ENCODE results near the gene ERG.

Gene ERG

GRCh38 chr21:38448671-38449385 lies 49.4 kb downstream of the ERG start:
- DNase-seq = no peak
- in situ Hi-C loops (cut with HindIII; ENCODE audit: low pct_ligation_motif_present, low pct_unique_long_range_greater_than_20kb, low sequenced_read_pairs) = no loop called here

DNA sequence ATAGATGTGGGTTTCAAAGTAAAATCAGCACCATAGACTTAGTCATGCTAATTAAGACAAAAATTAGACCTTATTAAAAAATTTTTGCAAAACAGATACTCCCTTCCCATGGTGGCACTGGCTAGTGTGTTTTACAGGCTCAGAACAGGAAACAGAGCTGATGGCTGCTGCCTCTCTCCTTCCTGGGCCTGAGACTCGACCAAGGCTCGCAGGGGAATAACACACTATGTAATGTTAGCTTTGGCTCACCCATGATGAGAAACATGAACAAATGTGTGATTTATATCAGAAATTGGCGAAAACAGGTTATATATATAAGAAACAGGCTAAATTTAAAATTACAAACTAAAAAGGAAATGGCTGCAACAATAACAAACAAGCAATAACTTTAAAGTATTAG lies 50.7 kb downstream of the ERG start:
- in situ Hi-C loops (cut with HindIII; ENCODE audit: low pct_ligation_motif_present, low pct_unique_long_range_greater_than_20kb, low sequenced_read_pairs) = no loop called here
- DNase-seq = no peak

- in situ Hi-C loops (cut with HindIII; ENCODE audit: low pct_ligation_motif_present, low pct_unique_long_range_greater_than_20kb, low sequenced_read_pairs) = no loop called here
- DNase-seq = no peak
Observed at GRCh38 chr21:38444691-38445090, 53.6 kb downstream of the ERG start.

DNA sequence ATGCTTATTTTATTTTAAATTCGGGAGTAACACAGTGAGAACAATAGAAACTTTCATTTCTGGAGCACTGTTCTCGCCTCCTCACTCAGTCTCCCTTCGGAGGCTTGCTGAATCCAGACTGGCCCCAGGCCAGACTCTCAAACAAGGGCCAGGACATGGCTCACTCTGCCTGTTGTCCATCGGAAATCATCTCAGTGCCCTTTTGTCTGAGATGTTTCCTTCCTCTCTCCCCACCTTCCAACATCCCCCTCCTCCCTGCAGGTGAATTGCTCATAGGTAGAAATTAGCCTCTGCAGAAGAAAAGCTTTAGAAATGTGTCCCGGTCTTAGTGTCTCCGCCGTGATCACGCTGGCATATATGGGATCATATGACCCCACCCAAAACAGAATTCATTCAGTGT lies 55.2 kb downstream of the ERG start:
- in situ Hi-C loops (cut with HindIII; ENCODE audit: low pct_ligation_motif_present, low pct_unique_long_range_greater_than_20kb, low sequenced_read_pairs) = no loop called here
- DNase-seq = no peak

- no peak for DNase-seq
- in situ Hi-C loops (cut with HindIII; ENCODE audit: low pct_ligation_motif_present, low pct_unique_long_range_greater_than_20kb, low sequenced_read_pairs) = no loop called here
Observed at GRCh38 chr21:38441153-38441552, 57.1 kb downstream of the ERG start.

DNA sequence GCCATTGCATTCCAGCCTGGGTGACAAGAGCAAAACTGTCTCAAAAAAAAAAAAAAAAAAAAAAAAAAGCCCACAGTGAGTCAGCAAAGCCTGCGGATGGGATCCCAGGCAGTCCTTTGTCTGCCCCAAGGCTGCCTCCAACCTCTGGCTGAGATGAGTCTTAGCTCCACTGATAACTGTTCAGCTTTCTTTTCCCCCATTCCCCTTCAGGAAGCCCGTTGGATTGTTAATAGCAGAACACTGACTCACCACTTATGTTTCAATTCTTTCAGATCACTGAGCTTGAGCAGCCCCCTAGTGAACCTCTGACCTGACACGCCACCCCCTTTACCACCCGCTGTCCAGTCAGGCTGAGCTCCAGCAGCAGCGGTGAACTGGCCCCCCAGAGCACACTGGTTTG lies 57.5 kb downstream of the ERG start:
- in situ Hi-C loops (cut with HindIII; ENCODE audit: low pct_ligation_motif_present, low pct_unique_long_range_greater_than_20kb, low sequenced_read_pairs) = no loop called here
- DNase-seq = peak; percentile 2

GRCh38 chr21:38439957-38440356 lies 58.3 kb downstream of the ERG start:
- in situ Hi-C loops (cut with HindIII; ENCODE audit: low pct_ligation_motif_present, low pct_unique_long_range_greater_than_20kb, low sequenced_read_pairs) = no loop called here
- no peak for DNase-seq

DNA sequence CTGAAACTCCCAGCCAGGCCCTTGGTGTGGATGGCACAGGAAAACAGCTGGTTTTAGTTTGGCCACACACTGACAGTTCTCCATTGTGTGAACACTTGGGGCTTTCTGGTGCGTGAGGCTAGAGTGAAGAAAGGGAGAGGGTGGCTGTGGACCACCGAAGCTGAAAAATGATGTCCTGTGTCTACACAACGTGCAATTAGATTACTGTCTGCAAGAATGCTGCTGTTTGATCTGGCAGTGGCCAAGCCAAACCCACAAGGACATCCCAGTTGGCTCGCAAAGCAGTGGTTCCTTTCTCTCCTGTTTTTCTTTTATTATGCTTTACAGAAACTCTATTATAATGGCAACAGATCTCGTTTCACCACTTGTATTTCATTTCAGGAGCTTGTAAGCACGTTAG lies 58.9 kb downstream of the ERG start:
- no peak for DNase-seq
- in situ Hi-C loops (cut with HindIII; ENCODE audit: low pct_ligation_motif_present, low pct_unique_long_range_greater_than_20kb, low sequenced_read_pairs) = no loop called here

DNA sequence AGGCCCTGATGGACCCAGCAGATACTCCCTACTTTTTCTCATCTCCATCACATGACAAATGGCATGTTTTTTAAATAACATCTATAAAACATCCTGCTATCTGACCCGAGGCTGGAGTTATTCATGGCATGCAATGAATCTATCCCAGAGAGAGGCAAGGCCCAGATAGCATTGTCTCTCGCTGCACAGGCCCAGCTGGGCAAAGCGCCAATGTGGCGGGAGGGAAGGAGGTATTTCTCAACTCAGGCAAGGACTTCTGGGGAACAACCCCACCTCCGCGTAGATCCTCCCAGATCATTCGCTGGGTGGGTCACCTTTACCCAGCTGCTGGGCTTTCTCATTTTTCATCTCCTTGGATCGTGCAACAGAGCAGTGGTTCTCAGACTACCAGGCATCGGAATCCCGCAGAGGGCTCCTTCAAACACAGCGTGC lies 59.8 kb downstream of the ERG start:
- in situ Hi-C loops (cut with HindIII; ENCODE audit: low pct_ligation_motif_present, low pct_unique_long_range_greater_than_20kb, low sequenced_read_pairs) = no loop called here
- no peak for DNase-seq

GRCh38 chr21:38436341-38436740 lies 61.9 kb downstream of the ERG start:
- in situ Hi-C loops (cut with HindIII; ENCODE audit: low pct_ligation_motif_present, low pct_unique_long_range_greater_than_20kb, low sequenced_read_pairs) = no loop called here
- DNase-seq = no peak

GRCh38 chr21:38434913-38435533 lies 63.3 kb downstream of the ERG start:
- no peak for DNase-seq
- in situ Hi-C loops (cut with HindIII; ENCODE audit: low pct_ligation_motif_present, low pct_unique_long_range_greater_than_20kb, low sequenced_read_pairs) = no loop called here

DNA sequence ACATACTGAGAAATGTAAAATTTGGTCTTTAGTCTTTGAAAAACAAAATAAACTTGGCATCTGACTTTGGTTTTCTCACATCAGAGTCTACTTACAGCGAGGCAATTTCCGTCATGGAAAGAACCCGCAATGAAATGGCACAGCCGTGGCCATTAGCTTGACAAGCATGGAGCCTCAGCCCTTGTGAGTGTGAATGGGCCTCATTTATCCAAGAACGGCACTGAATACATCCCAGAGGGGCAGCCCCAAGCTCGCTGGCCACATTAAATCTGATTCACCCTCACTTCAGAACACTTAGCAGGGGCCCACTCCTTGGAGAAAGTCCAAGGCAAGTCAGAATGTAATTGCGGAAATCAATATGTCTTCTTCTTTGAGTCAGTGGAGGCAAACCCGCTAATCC lies 64.8 kb downstream of the ERG start:
- no peak for DNase-seq
- in situ Hi-C loops (cut with HindIII; ENCODE audit: low pct_ligation_motif_present, low pct_unique_long_range_greater_than_20kb, low sequenced_read_pairs) = no loop called here

- in situ Hi-C loops (cut with HindIII; ENCODE audit: low pct_ligation_motif_present, low pct_unique_long_range_greater_than_20kb, low sequenced_read_pairs) = no loop called here
Observed at GRCh38 chr21:38430401-38430984, 67.8 kb downstream of the ERG start.

GRCh38 chr21:38429011-38429410 lies 69.3 kb downstream of the ERG start:
- DNase-seq = no peak
- in situ Hi-C loops (cut with HindIII; ENCODE audit: low pct_ligation_motif_present, low pct_unique_long_range_greater_than_20kb, low sequenced_read_pairs) = no loop called here

More at GRCh38 chr21:38430401-38430984, 67.8 kb downstream of the ERG start:
- DNase-seq = no peak

DNA sequence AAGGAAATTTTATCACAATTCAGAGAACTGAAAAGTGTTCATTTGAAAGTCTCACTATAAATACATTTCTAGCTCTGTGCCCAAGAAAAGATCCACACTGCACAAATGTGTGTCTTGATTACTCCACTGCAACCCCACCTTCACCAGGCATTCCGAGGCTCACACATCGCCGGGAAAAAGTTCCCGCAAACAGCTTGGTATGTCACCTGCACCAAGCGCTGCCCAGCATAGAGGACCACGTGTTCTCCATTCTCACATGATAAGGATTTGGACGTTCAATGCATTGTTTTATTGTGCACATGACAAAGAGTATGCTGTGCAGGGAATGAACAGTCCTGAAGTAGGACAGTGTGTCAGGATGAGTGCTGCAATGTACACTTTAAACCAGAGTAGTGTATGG lies 70.1 kb downstream of the ERG start:
- DNase-seq = no peak
- in situ Hi-C loops (cut with HindIII; ENCODE audit: low pct_ligation_motif_present, low pct_unique_long_range_greater_than_20kb, low sequenced_read_pairs) = no loop called here

- in situ Hi-C loops (cut with HindIII; ENCODE audit: low pct_ligation_motif_present, low pct_unique_long_range_greater_than_20kb, low sequenced_read_pairs) = no loop called here
- DNase-seq = no peak
Observed at GRCh38 chr21:38424305-38425019, 73.8 kb downstream of the ERG start.

DNA sequence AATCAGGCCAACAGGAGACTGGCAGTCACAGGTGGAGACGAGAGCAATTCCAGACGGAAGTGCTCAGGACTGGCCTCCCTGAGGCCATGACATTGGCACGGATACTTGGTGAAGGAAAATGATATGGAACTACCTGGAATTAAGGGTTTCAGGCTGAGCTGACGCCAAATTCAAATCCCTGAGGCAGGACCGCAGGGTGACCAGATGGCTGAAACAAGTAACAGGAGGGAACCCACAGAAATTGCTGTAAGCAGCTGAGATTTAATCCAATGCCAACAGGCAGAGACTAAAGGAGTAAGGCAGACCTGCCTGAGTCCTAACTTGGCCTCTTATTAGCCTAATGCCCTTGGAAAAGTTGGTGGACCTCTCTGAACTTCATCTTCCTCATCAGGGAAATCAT lies 76.2 kb downstream of the ERG start:
- in situ Hi-C loops (cut with HindIII; ENCODE audit: low pct_ligation_motif_present, low pct_unique_long_range_greater_than_20kb, low sequenced_read_pairs) = no loop called here
- no peak for DNase-seq

GRCh38 chr21:38420140-38420539 lies 78.1 kb downstream of the ERG start:
- in situ Hi-C loops (cut with HindIII; ENCODE audit: low pct_ligation_motif_present, low pct_unique_long_range_greater_than_20kb, low sequenced_read_pairs) = no loop called here
- no peak for DNase-seq

GRCh38 chr21:38417726-38418125 lies 80.6 kb downstream of the ERG start:
- in situ Hi-C loops (cut with HindIII; ENCODE audit: low pct_ligation_motif_present, low pct_unique_long_range_greater_than_20kb, low sequenced_read_pairs) = no loop called here
- no peak for DNase-seq
